ENCODE data around the gene C19orf47. TPM values are rescaled to one million over a fixed set of nuclear protein-coding genes. Genes with fewer than 3 reads are reported as not detected.

The C19orf47 gene
- total and polyA plus RNA-seq, 4 donors = 6.9 to 24.4 (median 15.8) TPM

- WGBS (ENCODE audit: insufficient coverage) = 7% methylated on average over 19 of the region's 28 CpGs
- peak overlapping the region; percentile 40 for H3K27ac ChIP-seq (ENCODE audit: low read depth, low read length)
- peak in 5 of 6 donors; percentile 76 to 96 (median 84) for DNase-seq (ENCODE audit: low read depth in 4 of 6, low spot score in 6 of 6)
Observed at GRCh38 chr19:40365613-40366401, 17.6 kb upstream of the C19orf47 start.

GRCh38 chr19:40365010-40365409 is 16.8 kb upstream of the C19orf47 start:
- H3K27ac ChIP-seq (ENCODE audit: low read depth, low read length) = no peak overlapping the region

More at GRCh38 chr19:40365613-40366401, 17.6 kb upstream of the C19orf47 start:
- no peaks in the 10 kb centered on the region for H3K27me3 ChIP-seq (ENCODE audit: control insufficient read depth, insufficient read depth, low read length)
- H3K9me3 ChIP-seq (ENCODE audit: control insufficient read depth, insufficient read depth, low read length) = no peaks in the 10 kb centered on the region
- peaks cover 43% of the 10 kb centered on the region for H3K36me3 ChIP-seq (ENCODE audit: control insufficient read depth, insufficient read depth, low read length)
- H3K4me3 ChIP-seq (ENCODE audit: low read depth, low read length) = peak overlapping the region; percentile 65
- H3K4me1 ChIP-seq (ENCODE audit: control insufficient read depth, insufficient read depth, low read length) = peaks cover 26% of the 10 kb centered on the region

GRCh38 chr19:40363069-40363468 is 14.9 kb upstream of the C19orf47 start:
- no peak overlapping the region for H3K27ac ChIP-seq (ENCODE audit: low read depth, low read length)
- WGBS (ENCODE audit: insufficient coverage) = 76% methylated on average over 2 of the region's 5 CpGs
- no peak for DNase-seq (ENCODE audit: low read depth in 4 of 6, low spot score in 6 of 6)
- H3K27me3 ChIP-seq (ENCODE audit: control insufficient read depth, insufficient read depth, low read length) = no peaks in the 10 kb centered on the region
- peaks cover 31% of the 10 kb centered on the region for H3K36me3 ChIP-seq (ENCODE audit: control insufficient read depth, insufficient read depth, low read length)
- no peak overlapping the region for H3K4me3 ChIP-seq (ENCODE audit: low read depth, low read length)
- peaks cover 26% of the 10 kb centered on the region for H3K4me1 ChIP-seq (ENCODE audit: control insufficient read depth, insufficient read depth, low read length)
- no peaks in the 10 kb centered on the region for H3K9me3 ChIP-seq (ENCODE audit: control insufficient read depth, insufficient read depth, low read length)

More at GRCh38 chr19:40365010-40365409, 16.8 kb upstream of the C19orf47 start:
- Histone ChIP-seq H3K36me3 (ENCODE audit: control insufficient read depth, insufficient read depth, low read length) (peaks cover 38% of the 10 kb centered on the region), H3K4me1 (ENCODE audit: control insufficient read depth, insufficient read depth, low read length) (peaks cover 26% of the 10 kb centered on the region), H3K4me3 (ENCODE audit: low read depth, low read length) (peak overlapping the region; percentile 65), H3K9me3 (ENCODE audit: control insufficient read depth, insufficient read depth, low read length) (no peaks in the 10 kb centered on the region), H3K27me3 (ENCODE audit: control insufficient read depth, insufficient read depth, low read length) (no peaks in the 10 kb centered on the region)
- 0% methylated on average over 1 of the region's 3 CpGs for WGBS (ENCODE audit: insufficient coverage)
- peak in 2 of 6 donors; percentile 5 to 9 for DNase-seq (ENCODE audit: low read depth in 4 of 6, low spot score in 6 of 6)

GRCh38 chr19:40362160-40362559 is 14.0 kb upstream of the C19orf47 start:
- WGBS (ENCODE audit: insufficient coverage) = 100% methylated on average over 1 of the region's 3 CpGs
- no peak overlapping the region for H3K27ac ChIP-seq (ENCODE audit: low read depth, low read length)

GRCh38 chr19:40360708-40361241 is 12.6 kb upstream of the C19orf47 start:
- WGBS (ENCODE audit: insufficient coverage) = 96% methylated on average over 9 of the region's 12 CpGs
- no peak overlapping the region for H3K27ac ChIP-seq (ENCODE audit: low read depth, low read length)
- no peak for DNase-seq (ENCODE audit: low read depth in 4 of 6, low spot score in 6 of 6)
- peaks cover 18% of the 10 kb centered on the region for H3K36me3 ChIP-seq (ENCODE audit: control insufficient read depth, insufficient read depth, low read length)
- no peaks in the 10 kb centered on the region for H3K27me3 ChIP-seq (ENCODE audit: control insufficient read depth, insufficient read depth, low read length)
- no peak overlapping the region for H3K4me3 ChIP-seq (ENCODE audit: low read depth, low read length)
- no peaks in the 10 kb centered on the region for H3K9me3 ChIP-seq (ENCODE audit: control insufficient read depth, insufficient read depth, low read length)
- peaks cover 7% of the 10 kb centered on the region for H3K4me1 ChIP-seq (ENCODE audit: control insufficient read depth, insufficient read depth, low read length)

More at GRCh38 chr19:40362160-40362559, 14.0 kb upstream of the C19orf47 start:
- H3K9me3 ChIP-seq (ENCODE audit: control insufficient read depth, insufficient read depth, low read length) = no peaks in the 10 kb centered on the region
- peaks cover 17% of the 10 kb centered on the region for H3K4me1 ChIP-seq (ENCODE audit: control insufficient read depth, insufficient read depth, low read length)
- no peaks in the 10 kb centered on the region for H3K27me3 ChIP-seq (ENCODE audit: control insufficient read depth, insufficient read depth, low read length)
- H3K4me3 ChIP-seq (ENCODE audit: low read depth, low read length) = no peak overlapping the region
- no peak for DNase-seq (ENCODE audit: low read depth in 4 of 6, low spot score in 6 of 6)
- H3K36me3 ChIP-seq (ENCODE audit: control insufficient read depth, insufficient read depth, low read length) = peaks cover 22% of the 10 kb centered on the region

- WGBS (ENCODE audit: insufficient coverage) = 89% methylated on average over 10 of the region's 13 CpGs
Observed at GRCh38 chr19:40360020-40360707, 12.0 kb upstream of the C19orf47 start.

GRCh38 chr19:40358773-40359172 is 10.6 kb upstream of the C19orf47 start:
- Histone ChIP-seq H3K9me3 (ENCODE audit: control insufficient read depth, insufficient read depth, low read length) (no peaks in the 10 kb centered on the region), H3K4me3 (ENCODE audit: low read depth, low read length) (no peak overlapping the region), H3K27ac (ENCODE audit: low read depth, low read length) (no peak overlapping the region), H3K36me3 (ENCODE audit: control insufficient read depth, insufficient read depth, low read length) (peaks cover 25% of the 10 kb centered on the region), H3K27me3 (ENCODE audit: control insufficient read depth, insufficient read depth, low read length) (no peaks in the 10 kb centered on the region), H3K4me1 (ENCODE audit: control insufficient read depth, insufficient read depth, low read length) (peaks cover 5% of the 10 kb centered on the region)
- WGBS (ENCODE audit: insufficient coverage) = 100% methylated on average over 1 of the region's 5 CpGs
- DNase-seq (ENCODE audit: low read depth in 4 of 6, low spot score in 6 of 6) = no peak

More at GRCh38 chr19:40360020-40360707, 12.0 kb upstream of the C19orf47 start:
- H3K9me3 ChIP-seq (ENCODE audit: control insufficient read depth, insufficient read depth, low read length) = no peaks in the 10 kb centered on the region
- no peaks in the 10 kb centered on the region for H3K27me3 ChIP-seq (ENCODE audit: control insufficient read depth, insufficient read depth, low read length)
- DNase-seq (ENCODE audit: low read depth in 4 of 6, low spot score in 6 of 6) = no peak
- peaks cover 18% of the 10 kb centered on the region for H3K36me3 ChIP-seq (ENCODE audit: control insufficient read depth, insufficient read depth, low read length)
- peaks cover 8% of the 10 kb centered on the region for H3K4me1 ChIP-seq (ENCODE audit: control insufficient read depth, insufficient read depth, low read length)
- no peak overlapping the region for H3K4me3 ChIP-seq (ENCODE audit: low read depth, low read length)
- H3K27ac ChIP-seq (ENCODE audit: low read depth, low read length) = no peak overlapping the region

- Histone ChIP-seq H3K36me3 (ENCODE audit: control insufficient read depth, insufficient read depth, low read length) (peaks cover 25% of the 10 kb centered on the region), H3K4me1 (ENCODE audit: control insufficient read depth, insufficient read depth, low read length) (peaks cover 5% of the 10 kb centered on the region), H3K27me3 (ENCODE audit: control insufficient read depth, insufficient read depth, low read length) (no peaks in the 10 kb centered on the region), H3K4me3 (ENCODE audit: low read depth, low read length) (no peak overlapping the region), H3K9me3 (ENCODE audit: control insufficient read depth, insufficient read depth, low read length) (no peaks in the 10 kb centered on the region), H3K27ac (ENCODE audit: low read depth, low read length) (no peak overlapping the region)
- no CpG with 5 or more reads among the region's 3 CpGs for WGBS (ENCODE audit: insufficient coverage)
- no peak for DNase-seq (ENCODE audit: low read depth in 4 of 6, low spot score in 6 of 6)
Observed at GRCh38 chr19:40357640-40358039, 9.4 kb upstream of the C19orf47 start.

- DNase-seq (ENCODE audit: low read depth in 4 of 6, low spot score in 6 of 6) = no peak
- H3K4me1 ChIP-seq (ENCODE audit: control insufficient read depth, insufficient read depth, low read length) = peaks cover 5% of the 10 kb centered on the region
- 76% methylated on average over 4 of the region's 6 CpGs for WGBS (ENCODE audit: insufficient coverage)
- H3K27ac ChIP-seq (ENCODE audit: low read depth, low read length) = no peak overlapping the region
- H3K36me3 ChIP-seq (ENCODE audit: control insufficient read depth, insufficient read depth, low read length) = peaks cover 25% of the 10 kb centered on the region
- H3K4me3 ChIP-seq (ENCODE audit: low read depth, low read length) = no peak overlapping the region
- no peaks in the 10 kb centered on the region for H3K27me3 ChIP-seq (ENCODE audit: control insufficient read depth, insufficient read depth, low read length)
- no peaks in the 10 kb centered on the region for H3K9me3 ChIP-seq (ENCODE audit: control insufficient read depth, insufficient read depth, low read length)
Observed at GRCh38 chr19:40356681-40357595, 8.7 kb upstream of the C19orf47 start.
